Kidney (tissue), 14 donors: ENCODE measurements around the gene SMCO3. TPM values are rescaled to one million over a fixed set of nuclear protein-coding genes. Genes with fewer than 3 reads are reported as not detected.
A peak's percentile ranks its signal among the peaks of the same experiment; 100 is the strongest.

Experiments used
- DNase-seq, 5 donors: peaks; one replicate each; pipeline ENCODE4 v3.0.0-alpha.2; 2013 to 2020
- FAIRE-seq: peaks from 2 replicates; lab custom pipeline; 2012; peaks lifted over from hg19 to GRCh38; lab: Jason Lieb, UNC
- H3K27ac ChIP-seq, 2 donors: one replicate each; pipeline ENCODE4 v1.7.0; 2013; ENCODE audit warnings: low read depth in 2 of 2, low read length in 2 of 2, inconsistent platforms in 1 of 2
- H3K27me3 ChIP-seq: one replicate; pipeline ENCODE4 v1.7.1; 2013; ENCODE audit warnings: low read length, inconsistent platforms; ENCODE audit not compliant: control insufficient read depth, insufficient read depth
- H3K36me3 ChIP-seq, 3 donors: one replicate each; pipeline versions ENCODE4 v1.7.0 to v1.7.1; 2013; ENCODE audit warnings: low read length in 3 of 3, control low read depth in 1 of 3, inconsistent platforms in 1 of 3; ENCODE audit not compliant: insufficient read depth in 3 of 3, control insufficient read depth in 2 of 3
- H3K4me1 ChIP-seq, 3 donors: one replicate each; pipeline versions ENCODE4 v1.7.0 to v1.7.1; 2013; ENCODE audit warnings: low read length in 3 of 3, inconsistent platforms in 1 of 3, low read depth in 1 of 3; ENCODE audit not compliant: control insufficient read depth in 2 of 3, insufficient read depth in 2 of 3
- H3K4me3 ChIP-seq, 3 donors: one replicate each; pipeline versions ENCODE4 v1.7.0 to v1.8.1; 2013; ENCODE audit warnings: low read length in 3 of 3, control low read depth in 1 of 3, inconsistent platforms in 1 of 3
- H3K9ac ChIP-seq, 3 donors: one replicate each; pipeline versions ENCODE4 v1.7.0 to v1.7.1; 2013; ENCODE audit warnings: low read length in 3 of 3, control low read depth in 1 of 3, inconsistent platforms in 1 of 3
- H3K9me3 ChIP-seq, 3 donors: one replicate each; pipeline versions ENCODE4 v1.7.0 to v1.7.1; 2013; ENCODE audit warnings: low read length in 3 of 3, control low read depth in 1 of 3, inconsistent platforms in 1 of 3; ENCODE audit not compliant: control insufficient read depth in 2 of 3, insufficient read depth in 1 of 3
- intact Hi-C: fragments of 100-400 bp; cut with DNase I; formaldehyde crosslinking; loops from one replicate; pipeline ENCODE4 v1.11.1; 2022
- polyA plus RNA-seq: library from polyadenylated mRNA; stranded (reverse); fragments of 350-450 nt; fragmentation: Illumina TruSeq; extraction: RNeasy Lipid Tissue Mini Kit (QIAGEN cat#74804); gene quantifications from one replicate; pipeline ENCODE4 v1.2.3, GENCODE V29; 2014; ENCODE audit warnings: low read depth, low replicate concordance; ENCODE audit not compliant: insufficient read depth
- total RNA-seq: library from RNA; stranded (reverse); fragmentation: NEBNext Ultra II Directional; extraction: Animal tissue kit (Norgen Biotek cat#: 25700); gene quantifications from one replicate; pipeline ENCODE4 v1.2.1, GENCODE V29; 2021
- TF ChIP-seq, protein P1 (sequence below): IDR thresholded peaks from 3 replicates; pipeline ENCODE4 v1.5.1; 2012; ENCODE audit warnings: mild to moderate bottlenecking, moderate library complexity, borderline replicate concordance; ENCODE audit not compliant: insufficient read depth; ENCODE audit errors: extremely low read depth
- donor health status: control.
- donor health status: control.
- donor health status: control.
- donor health status: control.
- donor health status: control.
- donor health status: DM: yes; HTN: yes; CAD: no.
- donor health status: Normal renal cell carcinoma (clear cell type).

SMCO3 gene
- total and polyA plus RNA-seq, 2 donors from 2014 or later = 0.76 to 10.9 TPM

- Histone ChIP-seq H3K4me1 (peaks cover 5 to 35% (median 15%) of the 10 kb centered on the region in 3 donors), H3K27ac (peak within 1 kb of the TSS in 1 of 2 donors; percentile 66), H3K9ac (peak within 1 kb of the TSS in 1 of 3 donors; percentile 50), H3K4me3 (peak within 1 kb of the TSS in 2 of 3 donors; percentile 13 to 38), H3K27me3 (no peaks in the 10 kb centered on the region), H3K36me3 (no peaks in the 10 kb centered on the region), H3K9me3 (no peaks in the 10 kb centered on the region)
- TF ChIP-seq, protein P1, sequence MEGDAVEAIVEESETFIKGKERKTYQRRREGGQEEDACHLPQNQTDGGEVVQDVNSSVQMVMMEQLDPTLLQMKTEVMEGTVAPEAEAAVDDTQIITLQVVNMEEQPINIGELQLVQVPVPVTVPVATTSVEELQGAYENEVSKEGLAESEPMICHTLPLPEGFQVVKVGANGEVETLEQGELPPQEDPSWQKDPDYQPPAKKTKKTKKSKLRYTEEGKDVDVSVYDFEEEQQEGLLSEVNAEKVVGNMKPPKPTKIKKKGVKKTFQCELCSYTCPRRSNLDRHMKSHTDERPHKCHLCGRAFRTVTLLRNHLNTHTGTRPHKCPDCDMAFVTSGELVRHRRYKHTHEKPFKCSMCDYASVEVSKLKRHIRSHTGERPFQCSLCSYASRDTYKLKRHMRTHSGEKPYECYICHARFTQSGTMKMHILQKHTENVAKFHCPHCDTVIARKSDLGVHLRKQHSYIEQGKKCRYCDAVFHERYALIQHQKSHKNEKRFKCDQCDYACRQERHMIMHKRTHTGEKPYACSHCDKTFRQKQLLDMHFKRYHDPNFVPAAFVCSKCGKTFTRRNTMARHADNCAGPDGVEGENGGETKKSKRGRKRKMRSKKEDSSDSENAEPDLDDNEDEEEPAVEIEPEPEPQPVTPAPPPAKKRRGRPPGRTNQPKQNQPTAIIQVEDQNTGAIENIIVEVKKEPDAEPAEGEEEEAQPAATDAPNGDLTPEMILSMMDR = no peak
- intact Hi-C loops = loop anchor here (5.0 kb wide), 1 partner anchor 154 kb away; no protein-coding TSS in a partner anchor
- DNase-seq (peak in 1 of 5 donors; percentile 57), FAIRE-seq (no peak)
Measured at GRCh38 chr12:14843425-14843887, 29.5 kb upstream of the SMCO3 start, which contains the start of gene ART4. Gene ART4, minus strand, starts transcription at chr12:14843526. Its CDS starts 413 bp downstream, at chr12:14843113.

GRCh38 chr12:14842315-14842714, 28.3 kb upstream of the SMCO3 start:
- intact Hi-C loops = loop anchor here (5.0 kb wide), 1 partner anchor 155 kb away; no protein-coding TSS in a partner anchor
- Histone ChIP-seq H3K27ac (peak overlapping the region in 1 of 2 donors; percentile 66), H3K36me3 (no peaks in the 10 kb centered on the region), H3K4me3 (peak overlapping the region in 2 of 3 donors; percentile 13 to 38), H3K4me1 (peaks cover 5 to 32% (median 13%) of the 10 kb centered on the region in 3 donors), H3K9me3 (no peaks in the 10 kb centered on the region), H3K9ac (no peak overlapping the region), H3K27me3 (no peaks in the 10 kb centered on the region)
- FAIRE-seq (peak; percentile 30), DNase-seq (no peak)
- TF ChIP-seq, protein P1 = no peak

DNA sequence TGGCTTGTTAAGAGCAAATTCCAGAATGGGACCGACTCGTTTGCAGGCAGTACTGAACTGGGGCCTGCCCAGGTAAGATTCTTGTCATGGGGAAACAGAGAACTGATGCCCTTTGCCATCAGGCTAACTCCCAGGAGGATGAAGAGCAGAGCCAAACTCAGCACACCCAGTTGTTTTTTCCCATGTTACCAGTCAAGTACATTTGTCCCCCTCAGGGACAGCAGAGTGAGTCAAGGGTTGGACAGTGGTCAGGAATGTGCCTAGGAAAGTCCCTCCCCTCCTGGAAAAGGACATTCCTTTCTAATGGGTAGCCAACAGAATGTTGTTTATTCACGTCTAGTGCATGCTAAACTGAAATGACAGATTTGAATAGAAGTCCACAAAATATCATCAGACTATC, 27.8 kb upstream of the SMCO3 start:
- DNase-seq = peak in 2 of 5 donors; percentile 39 to 70
- no peaks in the 10 kb centered on the region for H3K36me3 ChIP-seq
- H3K4me3 ChIP-seq = peak overlapping the region in 2 of 3 donors; percentile 13 to 38
- H3K4me1 ChIP-seq = peaks cover under 1 to 26% (median 9%) of the 10 kb centered on the region in 3 donors
- peak overlapping the region in 1 of 3 donors; percentile 9 for H3K9ac ChIP-seq
- intact Hi-C loops = loop anchor here (5.0 kb wide), 1 partner anchor 156 kb away; no protein-coding TSS in a partner anchor
- H3K27ac ChIP-seq = peak overlapping the region; percentile 40 to 66
- TF ChIP-seq, protein P1 = no peak
- H3K9me3 ChIP-seq = no peaks in the 10 kb centered on the region
- no peaks in the 10 kb centered on the region for H3K27me3 ChIP-seq
- peak; percentile 69 for FAIRE-seq
